ENCODE measurements around the gene TBC1D22A. TPM values are rescaled to one million over a fixed set of nuclear protein-coding genes. Genes with fewer than 3 reads are reported as not detected.

Gene TBC1D22A
- polyA plus RNA-seq, 1 donor (not counting 4 experiments of a cell fraction or from before 2014, with no cell fraction given), result 20.9 TPM

DNA sequence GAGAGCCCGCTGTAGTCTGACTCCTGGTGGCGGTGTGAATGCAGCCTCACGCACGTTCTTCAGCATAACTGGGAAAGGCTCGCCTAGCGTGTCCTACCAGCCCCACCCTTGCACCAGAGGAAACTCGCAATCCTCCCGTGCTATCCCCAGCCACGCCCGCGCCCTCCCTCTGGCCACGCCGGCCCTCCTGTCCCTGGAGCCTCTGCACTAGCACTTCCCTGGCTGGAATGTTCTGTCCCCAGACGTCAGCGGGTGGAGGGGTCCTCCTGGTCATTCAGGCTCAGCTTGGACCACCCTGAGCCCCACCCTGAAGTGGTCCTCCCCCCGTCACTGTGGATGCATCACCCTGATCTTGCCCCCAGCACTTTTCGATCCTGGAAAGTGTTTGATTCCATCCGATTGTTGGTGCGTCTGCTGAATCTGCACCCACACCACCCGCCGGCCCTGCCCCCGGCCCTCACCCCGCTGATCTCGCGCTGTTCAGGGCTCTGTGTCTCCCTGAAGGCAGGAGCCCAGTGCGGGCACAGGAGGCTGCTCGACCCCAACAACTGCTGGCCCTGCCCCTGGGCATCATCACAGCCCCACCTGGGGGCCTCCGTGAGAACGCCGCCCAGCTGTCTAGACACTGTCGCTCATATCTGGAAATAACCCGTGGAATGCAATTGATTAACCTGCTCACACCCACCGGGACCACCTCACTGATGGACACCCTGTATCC, 437.0 kb downstream of the TBC1D22A start:
- Histone ChIP-seq H3K27me3 (ENCODE audit: control insufficient read depth, extremely low read depth, insufficient read depth, low read length) (peaks cover 9% of the 10 kb centered on the region), H4K20me1 (ENCODE audit: control insufficient read depth, extremely low read depth, insufficient read depth, low read length) (no peaks in the 10 kb centered on the region), H3K36me3 (ENCODE audit: control insufficient read depth in 2 of 2, extremely low read depth in 1 of 2, insufficient read depth in 2 of 2, low read length in 2 of 2) (no peaks in the 10 kb centered on the region), H3K4me1 (ENCODE audit: control insufficient read depth, extremely low read depth, insufficient read depth, low read length) (no peaks in the 10 kb centered on the region), H3K79me2 (ENCODE audit: control insufficient read depth, insufficient read depth, low read length) (no peaks in the 10 kb centered on the region), H3K27ac (ENCODE audit: control insufficient read depth, insufficient read depth, low read length) (no peak overlapping the region), H3K4me3 (ENCODE audit: control insufficient read depth in 2 of 3, extremely low read depth in 1 of 3, insufficient read depth in 2 of 3, low read depth in 1 of 3, low read length in 3 of 3) (no peak overlapping the region), H3K4me2 (ENCODE audit: control insufficient read depth, extremely low read depth, insufficient read depth, low read depth, low read length) (no peak overlapping the region), H2AFZ (ENCODE audit: control insufficient read depth, low read length) (no peak overlapping the region), H3K9me3 (ENCODE audit: control insufficient read depth, low read depth, low read length) (no peaks in the 10 kb centered on the region), H3K9ac (ENCODE audit: control insufficient read depth, extremely low read depth, insufficient read depth, low read length) (no peak overlapping the region), H3K9me1 (ENCODE audit: control insufficient read depth, extremely low read depth, insufficient read depth, low read length) (no peaks in the 10 kb centered on the region)
- TF ChIP-seq EZH2 (IDR thresholded peaks at IDR 0.05; ENCODE audit: low read length), result no peak
- TF ChIP-seq, protein P1, sequence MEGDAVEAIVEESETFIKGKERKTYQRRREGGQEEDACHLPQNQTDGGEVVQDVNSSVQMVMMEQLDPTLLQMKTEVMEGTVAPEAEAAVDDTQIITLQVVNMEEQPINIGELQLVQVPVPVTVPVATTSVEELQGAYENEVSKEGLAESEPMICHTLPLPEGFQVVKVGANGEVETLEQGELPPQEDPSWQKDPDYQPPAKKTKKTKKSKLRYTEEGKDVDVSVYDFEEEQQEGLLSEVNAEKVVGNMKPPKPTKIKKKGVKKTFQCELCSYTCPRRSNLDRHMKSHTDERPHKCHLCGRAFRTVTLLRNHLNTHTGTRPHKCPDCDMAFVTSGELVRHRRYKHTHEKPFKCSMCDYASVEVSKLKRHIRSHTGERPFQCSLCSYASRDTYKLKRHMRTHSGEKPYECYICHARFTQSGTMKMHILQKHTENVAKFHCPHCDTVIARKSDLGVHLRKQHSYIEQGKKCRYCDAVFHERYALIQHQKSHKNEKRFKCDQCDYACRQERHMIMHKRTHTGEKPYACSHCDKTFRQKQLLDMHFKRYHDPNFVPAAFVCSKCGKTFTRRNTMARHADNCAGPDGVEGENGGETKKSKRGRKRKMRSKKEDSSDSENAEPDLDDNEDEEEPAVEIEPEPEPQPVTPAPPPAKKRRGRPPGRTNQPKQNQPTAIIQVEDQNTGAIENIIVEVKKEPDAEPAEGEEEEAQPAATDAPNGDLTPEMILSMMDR (optimal IDR thresholded peaks at IDR 0.05 in 1 of 3, IDR thresholded peaks at IDR 0.05 in 1 of 3, conservative IDR thresholded peaks at IDR 0.05 in 1 of 3; ENCODE audit: extremely low read depth in 1 of 3, insufficient read depth in 2 of 3, low read length in 3 of 3), result no peak
- DNase-seq (ENCODE audit: low read depth, low spot score) (no peak), FAIRE-seq (no peak)
- dilution Hi-C loops (cut with MboI; ENCODE audit: extremely low pct_ligation_motif_present, low sequenced_read_pairs), result no loop called here

DNA sequence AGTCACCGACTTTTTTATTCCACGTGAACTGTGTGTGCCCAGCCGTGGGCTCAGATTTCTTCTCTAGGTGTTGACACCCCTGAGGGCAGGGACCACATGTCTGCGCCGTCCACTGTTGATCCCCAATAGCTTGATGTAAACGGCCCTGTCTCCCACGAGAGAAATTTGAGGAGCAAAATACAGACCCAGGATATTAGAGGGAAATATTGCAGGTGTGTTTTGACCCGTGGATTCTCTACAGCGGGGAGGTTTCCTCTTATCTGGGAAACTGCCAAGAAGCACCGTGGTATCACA, 437.5 kb downstream of the TBC1D22A start:
- Histone ChIP-seq H3K27ac (ENCODE audit: control insufficient read depth, insufficient read depth, low read length) (no peak overlapping the region), H2AFZ (ENCODE audit: control insufficient read depth, low read length) (no peak overlapping the region), H3K9me3 (ENCODE audit: control insufficient read depth, low read depth, low read length) (no peaks in the 10 kb centered on the region), H3K9ac (ENCODE audit: control insufficient read depth, extremely low read depth, insufficient read depth, low read length) (no peak overlapping the region), H3K27me3 (ENCODE audit: control insufficient read depth, extremely low read depth, insufficient read depth, low read length) (peaks cover 9% of the 10 kb centered on the region), H3K79me2 (ENCODE audit: control insufficient read depth, insufficient read depth, low read length) (no peaks in the 10 kb centered on the region), H3K4me1 (ENCODE audit: control insufficient read depth, extremely low read depth, insufficient read depth, low read length) (no peaks in the 10 kb centered on the region), H4K20me1 (ENCODE audit: control insufficient read depth, extremely low read depth, insufficient read depth, low read length) (no peaks in the 10 kb centered on the region), H3K4me2 (ENCODE audit: control insufficient read depth, extremely low read depth, insufficient read depth, low read depth, low read length) (no peak overlapping the region), H3K9me1 (ENCODE audit: control insufficient read depth, extremely low read depth, insufficient read depth, low read length) (no peaks in the 10 kb centered on the region), H3K4me3 (ENCODE audit: control insufficient read depth in 2 of 3, extremely low read depth in 1 of 3, insufficient read depth in 2 of 3, low read depth in 1 of 3, low read length in 3 of 3) (no peak overlapping the region), H3K36me3 (ENCODE audit: control insufficient read depth in 2 of 2, extremely low read depth in 1 of 2, insufficient read depth in 2 of 2, low read length in 2 of 2) (no peaks in the 10 kb centered on the region)
- dilution Hi-C loops (cut with MboI; ENCODE audit: extremely low pct_ligation_motif_present, low sequenced_read_pairs), result no loop called here
- DNase-seq (ENCODE audit: low read depth, low spot score), result no peak
- TF ChIP-seq, protein P1 (optimal IDR thresholded peaks at IDR 0.05 in 1 of 3, IDR thresholded peaks at IDR 0.05 in 1 of 3, conservative IDR thresholded peaks at IDR 0.05 in 1 of 3; ENCODE audit: extremely low read depth in 1 of 3, insufficient read depth in 2 of 3, low read length in 3 of 3), result no peak
- TF ChIP-seq EZH2 (IDR thresholded peaks at IDR 0.05; ENCODE audit: low read length), result no peak
- no peak for FAIRE-seq

All from keratinocyte (primary cell).